Activated CD8-positive, alpha-beta memory T cell treated with anti-CD3 and anti-CD28 coated beads, Interleukin-2, amount 50 U/mL, for 48 hours (primary cell): ENCODE data around the gene COMMD6.
A peak's percentile ranks its signal among the peaks of the same experiment; 100 is the strongest.

Source experiments
- DNase-seq: peaks from one replicate; pipeline ENCODE4 v3.0.0-alpha.2; 2020

COMMD6 gene

GRCh38 chr13:75482070-75482819 lies 55.4 kb downstream of the COMMD6 start, which contains the start of gene TBC1D4:
Gene TBC1D4 (minus strand): TSS chr13:75482169. CDS start chr13:75481767, 402 bp downstream.
- DNase-seq: peak; percentile 80

GRCh38 chr13:75481176-75482069 lies 56.2 kb downstream of the COMMD6 start:
- DNase-seq: peak; percentile 69

- peak; percentile 60 for DNase-seq
Observed at GRCh38 chr13:75480671-75481175, 56.9 kb downstream of the COMMD6 start.

GRCh38 chr13:75479102-75479740 lies 58.4 kb downstream of the COMMD6 start:
- DNase-seq: no peak

GRCh38 chr13:75478659-75479058 lies 59.0 kb downstream of the COMMD6 start:
- no peak for DNase-seq
